ENCODE data around the gene COPG2. TPM values are rescaled to one million over a fixed set of nuclear protein-coding genes. Genes with fewer than 3 reads are reported as not detected.

Gene COPG2
- total RNA-seq, 1 experiment from 2014 or later: 77.7 TPM

DNA sequence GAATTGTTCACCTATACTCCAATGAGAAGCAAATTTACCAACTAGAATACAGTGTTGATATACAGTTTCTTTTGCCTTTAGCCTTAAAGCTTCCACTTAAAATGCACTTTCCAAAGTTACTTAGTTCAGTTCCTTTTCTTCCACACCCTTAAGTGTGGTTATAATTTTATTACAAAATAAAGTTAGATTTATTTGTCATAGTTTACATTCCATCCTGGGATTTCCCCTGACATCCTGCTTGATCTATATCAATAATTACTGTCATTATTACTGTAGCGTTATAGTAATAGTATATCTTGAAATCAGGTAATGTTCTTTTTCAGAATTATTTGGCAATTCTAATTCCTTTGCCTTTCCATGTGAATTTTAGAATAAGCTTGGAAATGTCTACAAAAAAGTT is 199.9 kb downstream of the COPG2 start:
- WGBS (ENCODE audit: extremely low coverage, insufficient read length, low lambda C conversion rate): no CpG with 5 or more reads among the region's 1 CpG

More for the DNA sequence above, 199.9 kb downstream of the COPG2 start:
- Histone ChIP-seq H3K27ac (ENCODE audit: insufficient read length, low read depth, low read length) (no peak overlapping the region), H3K79me2 (ENCODE audit: insufficient read depth, low read length) (no peaks in the 10 kb centered on the region), H2AFZ (ENCODE audit: low read length) (no peak overlapping the region), H3K18ac (ENCODE audit: insufficient read length, low read depth, low read length) (no peak overlapping the region), H3K56ac (ENCODE audit: insufficient read length, low read depth, low read length) (no peak overlapping the region), H2BK5ac (ENCODE audit: insufficient read length, low read length) (no peak overlapping the region), H4K20me1 (ENCODE audit: control insufficient read depth, insufficient read depth, insufficient read length) (no peaks in the 10 kb centered on the region), H3K4me2 (ENCODE audit: insufficient read depth, insufficient read length, low read length) (no peak overlapping the region), H2BK12ac (ENCODE audit: insufficient read length, low read depth, low read length) (no peak overlapping the region), H4K8ac (replicated peaks; ENCODE audit: insufficient read length, low read depth, low read length) (no peak overlapping the region), H2BK20ac (ENCODE audit: low read depth, low read length, poor library complexity, severe bottlenecking) (no peak overlapping the region), H2AK5ac (ENCODE audit: insufficient read length, low read length) (no peak overlapping the region), H2BK15ac (ENCODE audit: low read depth, low read length) (no peak overlapping the region), H3K4ac (ENCODE audit: low read depth, low read length) (no peak overlapping the region), H3K14ac (ENCODE audit: insufficient read depth, low read length) (no peak overlapping the region), H3K23me2 (ENCODE audit: insufficient read length, low read depth, low read length, poor library complexity, severe bottlenecking) (no peaks in the 10 kb centered on the region), H3K4me1 (ENCODE audit: insufficient read depth, low read length) (no peaks in the 10 kb centered on the region), H3K27me3 (ENCODE audit: insufficient read depth, low read length) (no peaks in the 10 kb centered on the region), H3K9ac (ENCODE audit: extremely low read depth, insufficient read length, low read length) (no peak overlapping the region), H4K91ac (ENCODE audit: insufficient read length, low read depth, low read length) (no peak overlapping the region), H3K23ac (ENCODE audit: insufficient read length, low read depth, low read length) (no peak overlapping the region), H3T11ph (ENCODE audit: low read length) (no peak overlapping the region), H3K79me1 (ENCODE audit: insufficient read depth, low read depth, low read length, poor library complexity, severe bottlenecking) (no peaks in the 10 kb centered on the region), H2BK120ac (ENCODE audit: low read depth, low read length, poor library complexity, severe bottlenecking) (no peak overlapping the region), H4K5ac (ENCODE audit: insufficient read length, low read depth, low read length) (no peak overlapping the region), H3K9me3 (ENCODE audit: control insufficient read depth, low read depth, low read length) (no peaks in the 10 kb centered on the region)
- TF ChIP-seq, protein P1, sequence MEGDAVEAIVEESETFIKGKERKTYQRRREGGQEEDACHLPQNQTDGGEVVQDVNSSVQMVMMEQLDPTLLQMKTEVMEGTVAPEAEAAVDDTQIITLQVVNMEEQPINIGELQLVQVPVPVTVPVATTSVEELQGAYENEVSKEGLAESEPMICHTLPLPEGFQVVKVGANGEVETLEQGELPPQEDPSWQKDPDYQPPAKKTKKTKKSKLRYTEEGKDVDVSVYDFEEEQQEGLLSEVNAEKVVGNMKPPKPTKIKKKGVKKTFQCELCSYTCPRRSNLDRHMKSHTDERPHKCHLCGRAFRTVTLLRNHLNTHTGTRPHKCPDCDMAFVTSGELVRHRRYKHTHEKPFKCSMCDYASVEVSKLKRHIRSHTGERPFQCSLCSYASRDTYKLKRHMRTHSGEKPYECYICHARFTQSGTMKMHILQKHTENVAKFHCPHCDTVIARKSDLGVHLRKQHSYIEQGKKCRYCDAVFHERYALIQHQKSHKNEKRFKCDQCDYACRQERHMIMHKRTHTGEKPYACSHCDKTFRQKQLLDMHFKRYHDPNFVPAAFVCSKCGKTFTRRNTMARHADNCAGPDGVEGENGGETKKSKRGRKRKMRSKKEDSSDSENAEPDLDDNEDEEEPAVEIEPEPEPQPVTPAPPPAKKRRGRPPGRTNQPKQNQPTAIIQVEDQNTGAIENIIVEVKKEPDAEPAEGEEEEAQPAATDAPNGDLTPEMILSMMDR (conservative IDR thresholded peaks at IDR 0.05): no peak
- Mint-ChIP-seq H3K27ac (no peak overlapping the region), H3K27me3 (ENCODE audit: low read depth) (peaks cover 4% of the 10 kb centered on the region; the same call in 1 of the 2 replicates), H3K36me3 (ENCODE audit: insufficient read depth in 1 of 3, low read depth in 3 of 3) (no peaks in the 10 kb centered on the region), H3K9me3 (no peaks in the 10 kb centered on the region), H3K4me1 (peaks cover 0 to under 1% of the 10 kb centered on the region in 2 experiments; a peak in 2 of 4 replicates), H3K4me3 (no peak overlapping the region)
- DNase-seq: no peak
